Testis (tissue), 3 donors: Measurements from ENCODE around the gene IGFALS. TPM values are rescaled to one million over a fixed set of nuclear protein-coding genes. Genes with fewer than 3 reads are reported as not detected.
A peak's percentile ranks its signal among the peaks of the same experiment; 100 is the strongest.

Experiments used
- DNase-seq: peaks from one replicate; pipeline ENCODE4 v3.0.0-alpha.2; 2019
- H3K27ac ChIP-seq, 2 donors: fragments of 200-600 bp; sonication (generic); one replicate each; pipeline ENCODE4 v1.5.1; 2019
- H3K27me3 ChIP-seq: fragments of 200-600 bp; sonication (generic); one replicate; pipeline ENCODE4 v1.5.1; 2019
- H3K36me3 ChIP-seq: fragments of 200-600 bp; sonication (generic); one replicate; pipeline ENCODE4 v1.5.1; 2017; ENCODE audit warnings: low read depth; ENCODE audit errors: missing control alignments
- H3K4me1 ChIP-seq: fragments of 200-600 bp; sonication (generic); one replicate; pipeline ENCODE4 v1.5.1; 2019
- H3K4me3 ChIP-seq, 2 donors: fragments of 200-600 bp; sonication (generic); one replicate each; pipeline ENCODE4 v1.5.1; 2017 to 2019
- H3K9me3 ChIP-seq: fragments of 200-600 bp; sonication (generic); one replicate; pipeline ENCODE4 v1.5.1; 2017
- POLR2A ChIP-seq: fragments of 450-650 bp; IDR thresholded peaks from one replicate; pipeline ENCODE4 v1.6.1; 2017; ENCODE audit warnings: antibody characterized with exemption, mild to moderate bottlenecking, moderate library complexity
- WGBS, 2 donors: methylation state at CpG; one replicate each; pipeline ENCODE4 v1.1.5; 2018; 5-methylcytosine and 5-hydroxymethylcytosine counted together
- intact Hi-C: fragments of 100-400 bp; cut with DNase I; formaldehyde crosslinking; loops from one replicate; pipeline ENCODE4 v1.15.1; 2023; ENCODE audit warnings: low total_unique reads
- polyA plus RNA-seq: library from polyadenylated mRNA; stranded (reverse); fragments of 350-450 nt; fragmentation: Illumina TruSeq; extraction: RNeasy Lipid Tissue Mini Kit (QIAGEN cat#74804); gene quantifications from one replicate; pipeline ENCODE4 v1.2.3, GENCODE V29; 2014; ENCODE audit warnings: low read depth, low replicate concordance; ENCODE audit not compliant: insufficient read depth
- total RNA-seq, 2 donors: library from RNA; depleted of rRNA; stranded (reverse); fragments of >200 nt; gene quantifications; one replicate each; pipeline ENCODE4 v1.2.3, GENCODE V29; 2016
- TF ChIP-seq, protein P1 (sequence below), 3 experiments: fragments of 450-650 bp in 2 of 3; fragments of 200-600 bp in 1 of 3; sonication (generic) in 1 of 3; IDR thresholded peaks; one replicate each; pipeline ENCODE4 v1.5.1; 2016 to 2019; ENCODE audit warnings: antibody characterized with exemption in 3 of 3, mild to moderate bottlenecking in 2 of 3, moderate library complexity in 1 of 3

Gene IGFALS
- total and polyA plus RNA-seq, 3 donors from 2014 or later = 0.38 to 6.7 (median 3.2) TPM

DNA sequence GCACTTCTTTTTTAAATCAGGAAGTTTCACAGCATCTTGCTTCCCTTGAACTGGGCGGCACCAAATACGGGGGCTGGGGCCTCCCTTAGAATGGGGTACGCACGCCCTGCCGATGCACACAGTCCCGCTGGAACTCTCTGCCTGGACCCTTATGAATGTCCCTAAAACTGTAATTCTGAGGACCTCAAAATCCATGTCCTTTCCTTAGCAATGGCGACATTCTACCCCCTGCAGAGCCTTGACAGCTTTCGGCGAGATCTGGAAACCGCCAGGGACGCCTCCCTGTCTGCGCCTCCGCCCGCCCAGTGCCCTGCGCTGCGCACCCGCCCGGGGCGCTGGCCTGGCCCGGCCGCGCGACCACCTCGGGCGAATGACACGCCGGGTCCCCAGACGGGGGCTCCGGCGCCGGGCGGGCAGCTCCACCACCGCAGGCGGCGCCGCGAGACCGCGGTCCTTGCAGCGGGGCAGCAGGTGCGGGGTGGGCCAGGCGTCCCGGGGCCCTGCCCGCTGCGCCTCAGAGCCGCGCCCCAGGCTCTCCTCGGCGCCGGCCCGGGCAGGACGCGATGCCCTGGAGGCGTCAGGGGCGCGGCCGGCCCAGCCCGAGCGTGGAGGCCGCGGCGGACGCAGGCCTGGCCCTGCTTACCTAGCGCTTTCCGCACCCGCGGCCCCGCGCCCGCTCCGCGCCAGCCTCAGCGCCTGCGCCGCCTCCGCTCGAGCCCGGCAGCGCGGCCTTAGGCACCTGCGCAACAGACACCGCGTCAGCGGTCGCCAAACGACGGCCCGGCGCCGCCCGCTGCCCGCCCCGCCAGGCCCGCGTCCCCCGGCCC is 32.6 kb upstream of the IGFALS start:
- Histone ChIP-seq H3K27me3 (no peaks in the 10 kb centered on the region), H3K36me3 (no peaks in the 10 kb centered on the region), H3K4me3 (peak overlapping the region; percentile 57 to 89), H3K9me3 (no peaks in the 10 kb centered on the region), H3K27ac (peak overlapping the region in 1 of 2 donors; percentile 85), H3K4me1 (peaks cover 33% of the 10 kb centered on the region)
- WGBS, 2 donors = 2 to 8% methylated on average over 17 to 67 of the region's 96 CpGs
- DNase-seq = no peak
- TF ChIP-seq, protein P1, sequence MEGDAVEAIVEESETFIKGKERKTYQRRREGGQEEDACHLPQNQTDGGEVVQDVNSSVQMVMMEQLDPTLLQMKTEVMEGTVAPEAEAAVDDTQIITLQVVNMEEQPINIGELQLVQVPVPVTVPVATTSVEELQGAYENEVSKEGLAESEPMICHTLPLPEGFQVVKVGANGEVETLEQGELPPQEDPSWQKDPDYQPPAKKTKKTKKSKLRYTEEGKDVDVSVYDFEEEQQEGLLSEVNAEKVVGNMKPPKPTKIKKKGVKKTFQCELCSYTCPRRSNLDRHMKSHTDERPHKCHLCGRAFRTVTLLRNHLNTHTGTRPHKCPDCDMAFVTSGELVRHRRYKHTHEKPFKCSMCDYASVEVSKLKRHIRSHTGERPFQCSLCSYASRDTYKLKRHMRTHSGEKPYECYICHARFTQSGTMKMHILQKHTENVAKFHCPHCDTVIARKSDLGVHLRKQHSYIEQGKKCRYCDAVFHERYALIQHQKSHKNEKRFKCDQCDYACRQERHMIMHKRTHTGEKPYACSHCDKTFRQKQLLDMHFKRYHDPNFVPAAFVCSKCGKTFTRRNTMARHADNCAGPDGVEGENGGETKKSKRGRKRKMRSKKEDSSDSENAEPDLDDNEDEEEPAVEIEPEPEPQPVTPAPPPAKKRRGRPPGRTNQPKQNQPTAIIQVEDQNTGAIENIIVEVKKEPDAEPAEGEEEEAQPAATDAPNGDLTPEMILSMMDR (IDR thresholded peaks at IDR 0.05) = no peak
- no peak for TF ChIP-seq POLR2A
- intact Hi-C loops = no loop called here

DNA sequence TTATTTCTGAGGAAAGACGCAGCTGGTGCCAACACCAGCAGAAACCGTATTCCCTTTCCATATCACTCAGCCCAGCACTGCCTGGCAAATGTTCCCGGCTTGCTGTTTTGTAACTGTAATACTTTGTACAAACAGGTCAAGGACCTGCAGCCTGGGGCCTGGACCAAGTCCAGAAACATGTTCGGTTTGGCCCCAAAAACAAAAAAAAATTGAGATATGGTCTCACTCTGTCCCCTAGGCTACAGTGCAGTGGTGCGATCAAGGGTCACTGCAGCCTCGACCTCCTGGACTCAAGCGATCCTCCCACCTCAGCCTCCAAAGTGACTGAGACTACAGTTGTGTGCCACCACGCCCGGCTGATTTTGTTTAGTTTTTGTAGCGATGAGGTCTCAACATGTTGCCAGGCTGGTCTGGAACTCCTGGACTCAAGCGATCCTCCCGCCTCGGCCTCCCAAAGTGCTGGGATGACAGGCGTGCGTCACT is 31.9 kb upstream of the IGFALS start:
- no peaks in the 10 kb centered on the region for H3K27me3 ChIP-seq
- H3K4me1 ChIP-seq = peaks cover 33% of the 10 kb centered on the region
- H3K27ac ChIP-seq = peak overlapping the region; percentile 7 to 85
- H3K9me3 ChIP-seq = no peaks in the 10 kb centered on the region
- intact Hi-C loops = no loop called here
- 24 to 33% methylated on average over 11 to 15 of the region's 15 CpGs for WGBS, 2 donors
- TF ChIP-seq, protein P1 (IDR thresholded peaks at IDR 0.05) = no peak
- TF ChIP-seq POLR2A = no peak
- no peaks in the 10 kb centered on the region for H3K36me3 ChIP-seq
- peak overlapping the region; percentile 57 to 89 for H3K4me3 ChIP-seq
- DNase-seq = peak; percentile 83

DNA sequence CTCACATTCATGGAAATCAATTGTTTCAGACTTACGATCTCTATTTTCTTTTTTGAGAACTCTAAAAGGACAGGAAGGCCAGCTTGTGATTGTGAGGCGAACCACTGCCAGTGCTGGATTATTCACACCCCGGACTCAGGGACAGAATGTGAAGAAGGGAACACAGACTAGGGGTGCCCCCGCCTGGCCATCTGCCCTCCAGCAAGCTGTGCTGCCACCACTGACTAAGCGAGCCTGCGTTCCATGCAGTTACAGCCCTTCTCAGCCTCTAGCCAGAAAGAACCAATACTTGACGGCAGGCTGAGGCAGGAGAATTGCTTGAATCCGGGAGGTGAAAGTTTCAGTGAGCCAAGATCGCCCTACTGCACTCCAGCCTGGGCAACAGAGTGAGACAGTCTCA is 30.3 kb upstream of the IGFALS start:
- no peak for TF ChIP-seq POLR2A
- TF ChIP-seq, protein P1 (IDR thresholded peaks at IDR 0.05) = no peak
- H3K9me3 ChIP-seq = no peaks in the 10 kb centered on the region
- intact Hi-C loops = no loop called here
- no peak overlapping the region for H3K27ac ChIP-seq
- H3K4me1 ChIP-seq = peaks cover 31% of the 10 kb centered on the region
- no peaks in the 10 kb centered on the region for H3K36me3 ChIP-seq
- H3K4me3 ChIP-seq = no peak overlapping the region
- H3K27me3 ChIP-seq = no peaks in the 10 kb centered on the region
- DNase-seq = peak; percentile 83
- 56 to 64% methylated on average over 7 to 9 of the region's 9 CpGs for WGBS, 2 donors

DNA sequence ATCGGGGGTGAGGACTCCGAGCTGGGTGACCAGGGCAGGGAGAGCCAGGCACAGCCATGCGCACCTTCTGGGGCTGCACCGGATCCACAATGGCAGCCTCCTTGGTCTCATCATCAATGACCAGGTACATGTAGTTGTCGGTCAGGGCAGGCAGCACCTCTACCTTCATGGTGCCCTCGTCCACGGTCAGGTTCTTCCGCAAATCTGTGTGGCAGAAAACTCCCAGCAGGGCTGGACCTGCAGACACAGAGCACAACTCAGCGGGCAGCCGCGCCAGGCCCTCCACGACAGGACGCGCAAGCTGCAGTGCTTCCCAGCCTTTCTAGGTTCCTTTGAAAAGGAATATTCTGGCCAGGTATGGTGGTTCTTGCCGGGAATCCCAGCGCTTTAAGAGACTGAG is 29.3 kb upstream of the IGFALS start:
- no peak for DNase-seq
- intact Hi-C loops = no loop called here
- Histone ChIP-seq H3K9me3 (no peaks in the 10 kb centered on the region), H3K27ac (no peak overlapping the region), H3K27me3 (no peaks in the 10 kb centered on the region), H3K4me3 (no peak overlapping the region), H3K4me1 (peaks cover 20% of the 10 kb centered on the region), H3K36me3 (no peaks in the 10 kb centered on the region)
- TF ChIP-seq, protein P1 (IDR thresholded peaks at IDR 0.05) = no peak
- no peak for TF ChIP-seq POLR2A
- WGBS, 2 donors = 93 to 96% methylated on average over 8 to 16 of the region's 16 CpGs
